GM21529 (cell line): ENCODE data around the gene MINDY4.

Source experiments
- ATAC-seq: cut with Tn5 transposase; IDR thresholded peaks from one replicate; pipeline ENCODE4 v1.9.1; 2021; ENCODE audit not compliant: unreplicated experiment

MINDY4 gene

DNA sequence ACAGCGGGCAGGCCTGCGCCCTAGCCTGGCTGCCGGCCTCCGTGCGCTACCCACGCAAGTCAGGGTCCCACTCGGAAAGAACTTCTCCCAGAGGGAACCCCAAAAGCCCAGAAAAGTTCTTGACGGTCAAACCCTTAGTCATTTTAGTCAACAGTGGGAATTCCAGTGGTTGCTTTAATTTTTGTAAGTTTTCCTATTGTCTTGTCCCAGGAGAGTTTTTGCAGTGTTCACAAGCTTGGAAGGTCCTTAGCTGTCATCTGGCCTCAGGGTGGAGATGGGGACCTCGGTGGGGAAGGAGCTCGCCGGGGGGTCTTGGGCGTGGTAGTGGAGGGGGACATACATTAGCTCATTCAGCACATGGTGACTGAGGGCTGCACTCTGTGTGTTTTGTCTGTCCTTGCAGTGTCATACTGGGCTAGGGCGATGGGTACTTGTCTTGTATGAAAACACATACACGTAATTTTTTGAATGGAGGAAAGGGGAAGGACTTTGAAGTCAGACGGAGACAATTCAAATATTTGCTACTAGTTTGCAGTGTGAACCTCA lies 736 bp downstream of the MINDY4 start:
- peak; percentile 29 for ATAC-seq

DNA sequence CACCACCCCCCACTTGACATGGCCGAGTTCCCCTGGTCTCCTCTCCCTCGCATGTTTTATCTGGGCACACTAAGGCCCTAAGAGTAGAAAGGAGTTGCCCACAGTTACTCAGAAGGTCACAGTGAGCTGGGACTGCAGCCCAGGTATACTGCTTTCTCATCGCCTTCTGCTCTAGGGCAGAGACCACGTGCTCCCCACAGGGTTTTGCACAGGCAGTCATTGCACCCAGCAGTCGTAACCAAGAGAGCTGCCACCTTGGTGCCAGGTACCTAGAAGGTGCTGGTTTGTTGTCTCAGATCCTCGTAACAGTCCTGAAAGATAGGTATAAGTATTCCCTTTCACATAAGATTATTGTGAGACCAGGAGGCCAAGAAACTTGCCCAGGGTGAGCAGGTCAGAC lies 1.8 kb downstream of the MINDY4 start:
- ATAC-seq, result no peak

DNA sequence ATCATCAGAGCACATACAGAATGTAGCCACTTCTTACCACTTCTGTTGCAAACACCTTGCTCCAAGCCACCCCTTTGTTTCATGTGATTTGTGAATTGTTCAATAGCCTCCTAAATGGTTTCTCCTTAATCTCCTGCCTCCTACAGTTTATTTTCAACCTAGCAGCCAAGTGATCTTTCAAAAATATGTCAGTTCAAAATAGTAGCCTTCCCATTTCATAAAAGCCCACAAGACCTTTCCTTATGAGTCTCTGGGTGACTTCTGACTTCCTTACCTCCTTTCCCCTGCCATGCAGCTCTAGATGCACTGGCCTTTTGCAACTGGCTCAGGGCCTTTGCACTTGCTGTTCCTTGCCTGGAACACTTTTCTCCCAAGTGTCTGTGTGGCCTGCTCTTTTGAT lies 4.8 kb downstream of the MINDY4 start:
- no peak for ATAC-seq

DNA sequence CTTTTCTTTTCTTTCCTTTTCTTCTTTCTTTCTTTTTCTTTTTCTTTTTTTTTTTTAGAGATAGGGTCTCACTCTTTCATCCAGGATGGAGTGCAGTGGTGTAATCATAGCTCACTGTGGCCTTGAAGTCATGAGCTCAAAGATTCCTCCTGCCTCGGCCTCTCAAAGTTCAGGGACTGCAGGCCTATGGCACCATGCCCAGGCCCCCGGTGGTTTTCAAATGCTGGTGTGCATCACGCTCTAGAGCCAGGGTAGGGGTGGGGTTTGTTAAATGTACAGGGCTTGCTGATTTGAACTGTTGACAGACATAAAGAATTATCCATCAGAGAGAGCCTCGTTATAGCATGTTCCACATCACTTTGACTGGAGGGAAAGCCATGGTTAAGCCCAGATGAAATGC lies 5.8 kb downstream of the MINDY4 start:
- ATAC-seq, result no peak

DNA sequence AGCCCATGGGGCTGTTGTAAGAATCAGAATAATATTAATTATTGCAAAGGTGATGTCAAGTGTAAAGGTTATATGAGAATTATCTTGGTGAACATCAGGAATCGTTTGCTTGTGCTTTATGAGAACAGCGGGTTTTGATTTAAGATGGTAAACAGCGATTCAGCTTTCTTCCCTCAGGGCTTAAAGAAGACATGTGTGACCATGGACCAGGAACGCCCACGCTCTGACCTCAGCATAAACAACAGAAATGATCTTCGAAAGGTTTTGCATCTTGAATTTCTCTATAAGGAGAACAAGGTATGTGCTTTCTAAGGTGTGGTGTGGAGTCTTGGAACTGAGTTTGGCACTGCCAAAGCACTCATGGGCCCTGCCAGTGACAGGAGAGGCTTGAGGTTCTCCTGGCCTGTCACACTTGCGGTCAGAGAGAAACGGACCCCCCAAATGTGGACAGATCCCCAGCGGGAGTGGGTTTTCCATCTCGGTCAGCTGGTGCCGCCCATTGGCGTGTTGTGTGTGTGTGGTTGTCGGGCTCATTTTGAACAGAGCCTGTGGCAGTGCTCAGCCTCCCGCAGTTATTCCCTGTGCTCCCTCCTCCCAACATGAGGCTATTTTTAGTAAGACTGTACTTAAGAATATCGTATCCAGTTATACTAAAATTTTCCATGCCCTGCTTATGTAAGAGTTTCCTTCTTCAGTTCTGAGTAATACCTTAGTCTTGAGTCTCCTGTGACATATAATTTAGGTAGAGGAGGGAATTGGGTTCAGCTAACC lies 7.2 kb downstream of the MINDY4 start:
- ATAC-seq, result no peak

DNA sequence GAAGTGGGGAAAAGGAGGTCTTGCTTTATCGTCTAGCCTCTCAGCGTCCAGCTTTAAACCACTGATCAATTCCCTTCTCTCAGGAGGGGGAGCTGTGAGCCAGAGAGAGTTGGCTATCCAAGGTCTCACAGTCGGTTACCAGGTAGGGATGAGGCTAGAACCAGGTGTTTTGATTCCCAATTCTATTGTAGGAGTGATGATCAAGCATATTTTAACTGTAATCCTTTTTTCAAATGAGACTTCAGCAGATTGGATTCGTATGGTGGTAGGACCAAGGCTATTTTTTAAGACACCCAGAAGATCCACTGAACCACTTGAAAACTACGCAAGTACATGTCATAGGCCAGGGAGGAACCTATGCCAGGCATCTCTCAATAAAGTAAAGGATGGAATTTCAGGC lies 8.4 kb downstream of the MINDY4 start:
- ATAC-seq, result no peak

DNA sequence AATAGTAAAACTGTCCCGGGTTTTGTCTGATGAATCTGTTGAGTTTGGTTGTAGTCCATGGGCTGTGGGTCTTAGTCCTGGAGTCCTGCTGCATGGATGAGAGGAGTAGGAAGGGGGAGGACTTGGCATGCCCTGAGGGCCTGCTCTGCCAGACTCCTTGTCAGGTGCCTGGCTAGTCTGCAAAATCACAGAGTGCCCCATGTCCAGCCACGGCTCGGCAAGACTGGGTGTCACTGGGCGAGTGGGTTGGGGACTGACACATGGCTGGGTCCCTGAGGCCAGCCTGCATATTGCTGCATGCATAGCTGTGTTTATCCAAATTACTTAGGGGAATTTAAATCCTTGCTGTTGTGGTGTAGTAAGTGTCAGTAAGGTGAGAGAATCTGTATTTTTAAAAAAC lies 9.7 kb downstream of the MINDY4 start:
- ATAC-seq, result no peak

DNA sequence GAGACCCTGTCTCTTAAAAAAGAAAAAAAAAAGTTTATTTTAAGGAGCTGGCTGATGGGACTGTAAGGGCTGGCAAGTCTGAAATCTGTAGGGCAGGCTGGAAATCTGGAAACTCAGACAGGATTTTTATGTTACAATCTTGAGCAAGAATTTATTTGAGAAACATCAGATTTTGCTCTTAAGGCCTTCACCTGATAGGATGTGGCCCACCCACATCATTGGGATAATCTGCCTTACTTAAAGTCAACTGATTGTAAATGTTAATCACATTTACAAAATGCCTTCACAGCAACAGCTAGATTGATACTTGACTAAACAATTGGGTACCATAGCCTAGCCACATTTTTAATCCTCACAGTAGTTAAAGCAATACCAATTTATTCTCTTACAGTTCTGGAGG lies 11.5 kb downstream of the MINDY4 start:
- no peak for ATAC-seq

DNA sequence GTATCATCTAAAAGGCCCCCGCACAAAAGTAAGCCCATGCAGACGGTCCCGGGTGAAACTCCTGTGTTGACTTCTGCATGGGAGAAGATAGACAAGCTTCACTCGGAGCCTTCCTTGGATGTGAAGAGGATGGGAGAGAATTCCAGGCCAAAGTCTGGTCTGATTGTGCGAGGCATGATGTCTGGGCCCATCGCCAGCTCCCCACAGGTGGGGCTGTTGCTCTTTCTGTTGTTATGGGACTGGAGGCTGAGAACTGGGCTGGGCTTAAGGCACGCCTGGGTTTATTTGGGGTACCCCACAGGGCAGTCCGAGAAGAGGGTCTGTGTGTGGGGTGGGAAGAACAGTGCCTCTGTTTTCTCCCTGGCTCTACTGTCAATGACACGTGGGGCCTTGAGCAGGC lies 14.6 kb downstream of the MINDY4 start:
- ATAC-seq, result no peak

DNA sequence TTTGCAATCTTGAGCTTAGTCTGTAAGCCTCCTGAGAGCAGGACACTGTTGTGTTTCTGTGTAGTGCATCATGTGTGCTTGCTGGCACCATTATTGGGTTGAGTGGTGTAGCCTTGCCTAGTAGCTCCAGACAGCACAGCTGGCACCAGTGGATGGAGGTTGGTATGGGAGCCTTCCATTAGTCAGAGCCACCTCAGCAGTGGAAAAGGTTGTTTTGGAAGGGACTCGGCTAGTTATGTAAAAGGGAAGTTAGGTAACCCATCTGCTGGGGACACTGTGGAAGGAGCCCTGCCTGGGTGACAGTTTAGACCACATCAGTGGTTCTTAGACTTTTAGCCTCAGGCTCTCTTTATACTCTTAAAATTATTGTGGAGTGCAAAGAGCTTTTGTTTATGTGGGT lies 16.3 kb downstream of the MINDY4 start:
- ATAC-seq, result no peak

DNA sequence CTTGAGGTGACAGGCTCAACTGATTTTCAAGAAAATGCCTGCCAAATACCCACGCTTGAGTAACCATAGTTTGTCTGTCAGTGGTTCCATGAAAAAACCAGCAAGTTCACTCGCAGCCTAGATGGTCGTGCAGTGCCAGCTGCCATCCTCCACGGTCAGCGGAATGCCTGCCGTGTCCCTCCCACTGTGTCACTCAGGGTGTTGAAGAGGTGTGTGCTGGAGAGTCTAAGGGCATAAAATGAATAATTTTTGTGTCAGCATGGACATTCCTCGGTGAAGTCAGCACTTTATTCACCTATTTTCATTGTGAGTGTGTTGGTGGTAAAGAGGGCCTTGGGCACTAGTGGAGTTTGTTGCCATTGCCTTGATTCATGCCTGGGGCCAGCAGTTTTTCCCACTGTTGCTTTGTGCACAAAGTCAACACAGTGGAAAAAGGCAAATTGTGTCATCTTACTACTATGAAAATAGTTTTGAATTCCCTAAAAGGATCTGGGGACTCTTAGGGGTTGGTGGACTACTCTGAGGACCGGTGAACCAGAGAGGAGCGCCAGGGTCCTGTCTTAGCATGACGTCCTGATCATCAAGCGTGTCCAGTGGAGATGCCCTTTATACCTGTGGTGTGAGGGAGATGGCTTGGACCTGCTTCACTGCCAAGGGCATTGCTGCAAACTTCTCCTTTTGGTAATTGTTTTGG lies 17.6 kb downstream of the MINDY4 start:
- ATAC-seq, result no peak

DNA sequence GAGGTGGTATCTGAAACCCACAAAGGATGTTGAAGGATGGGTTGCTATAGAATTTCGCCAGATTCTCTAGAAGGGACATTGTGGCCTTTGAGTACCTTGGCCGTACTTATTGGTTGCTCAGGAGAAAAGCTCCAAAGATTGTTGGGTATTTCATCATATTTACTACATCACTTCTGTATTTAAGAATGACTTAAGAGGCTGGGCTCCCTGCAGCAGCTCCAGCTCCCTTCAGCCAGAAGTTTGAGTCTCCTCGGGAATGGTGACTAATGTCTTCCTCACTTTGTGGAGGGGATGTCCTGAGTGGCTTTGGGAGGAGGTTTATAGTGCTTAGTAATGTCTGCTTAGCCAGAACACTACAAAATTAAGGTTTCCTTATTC lies 18.1 kb downstream of the MINDY4 start:
- ATAC-seq, result no peak

DNA sequence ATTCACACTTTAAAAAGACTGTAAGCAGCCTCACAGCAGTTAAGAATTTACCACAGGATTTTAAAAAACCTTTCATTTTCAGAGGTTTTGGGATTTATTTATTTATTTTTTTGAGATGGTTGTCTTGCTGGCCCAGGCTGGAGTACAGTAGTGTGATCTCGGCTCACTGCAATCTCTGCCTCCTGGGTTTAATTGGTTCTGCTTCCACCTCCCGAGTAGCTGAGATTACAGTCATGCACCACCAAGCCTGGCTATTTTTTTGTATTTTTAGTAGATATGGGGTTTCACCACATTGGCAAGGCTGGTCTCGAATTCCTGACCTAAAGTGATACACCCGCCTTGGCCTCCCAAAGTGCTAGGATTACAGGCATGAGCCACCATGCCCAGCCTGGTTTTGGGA lies 19.1 kb downstream of the MINDY4 start:
- no peak for ATAC-seq

DNA sequence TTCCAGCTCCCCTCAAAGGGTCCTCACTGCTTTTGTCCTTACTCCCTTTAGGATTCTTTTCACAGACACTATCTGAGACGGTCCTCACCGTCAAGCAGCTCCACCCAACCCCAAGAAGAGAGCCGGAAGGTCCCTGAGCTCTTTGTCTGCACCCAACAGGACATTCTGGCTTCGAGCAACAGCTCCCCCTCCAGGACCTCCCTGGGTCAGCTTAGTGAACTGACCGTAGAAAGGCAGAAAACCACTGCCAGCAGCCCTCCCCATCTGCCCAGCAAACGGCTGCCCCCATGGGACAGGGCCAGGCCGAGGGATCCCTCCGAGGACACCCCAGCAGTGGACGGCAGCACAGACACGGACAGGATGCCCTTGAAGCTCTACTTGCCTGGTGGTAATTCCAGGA lies 19.9 kb downstream of the MINDY4 start:
- ATAC-seq, result no peak

DNA sequence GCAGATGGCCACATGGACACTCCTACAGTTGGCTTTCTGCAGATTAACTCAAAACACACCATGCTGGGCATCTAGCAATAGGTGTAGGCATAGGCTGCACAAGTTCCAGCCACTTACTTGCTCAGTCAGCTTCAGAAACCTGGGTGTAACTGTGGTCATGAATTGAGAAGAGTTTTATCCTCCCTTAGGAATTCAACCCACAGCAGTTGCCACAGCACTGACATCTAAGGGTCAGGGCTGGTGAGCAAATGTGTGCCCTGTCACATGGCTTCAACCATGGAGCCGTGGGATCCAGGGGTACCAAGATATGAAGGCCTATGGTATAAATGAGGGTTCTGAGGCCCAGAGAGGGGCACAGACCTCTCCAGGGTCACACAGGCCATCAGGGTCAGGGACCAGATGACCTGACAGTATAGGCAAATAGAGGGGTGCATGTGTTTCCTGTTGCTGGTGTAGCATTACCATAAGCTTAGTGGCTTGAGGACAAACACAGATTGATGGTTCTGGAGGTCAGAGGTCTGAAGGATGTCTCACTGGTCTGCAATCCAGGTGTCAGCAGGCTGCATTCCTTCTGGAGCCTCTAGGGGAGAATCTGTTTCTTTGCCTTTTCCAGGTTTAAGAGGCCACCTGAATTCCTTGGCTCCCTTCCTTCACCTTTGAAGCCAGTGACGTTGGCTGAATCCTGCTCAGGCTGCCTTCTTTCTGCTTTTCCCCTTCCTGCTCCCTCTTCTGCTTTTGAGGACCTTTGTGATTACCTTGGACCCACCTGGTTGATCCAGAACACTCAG lies 24.1 kb downstream of the MINDY4 start:
- ATAC-seq, result no peak

DNA sequence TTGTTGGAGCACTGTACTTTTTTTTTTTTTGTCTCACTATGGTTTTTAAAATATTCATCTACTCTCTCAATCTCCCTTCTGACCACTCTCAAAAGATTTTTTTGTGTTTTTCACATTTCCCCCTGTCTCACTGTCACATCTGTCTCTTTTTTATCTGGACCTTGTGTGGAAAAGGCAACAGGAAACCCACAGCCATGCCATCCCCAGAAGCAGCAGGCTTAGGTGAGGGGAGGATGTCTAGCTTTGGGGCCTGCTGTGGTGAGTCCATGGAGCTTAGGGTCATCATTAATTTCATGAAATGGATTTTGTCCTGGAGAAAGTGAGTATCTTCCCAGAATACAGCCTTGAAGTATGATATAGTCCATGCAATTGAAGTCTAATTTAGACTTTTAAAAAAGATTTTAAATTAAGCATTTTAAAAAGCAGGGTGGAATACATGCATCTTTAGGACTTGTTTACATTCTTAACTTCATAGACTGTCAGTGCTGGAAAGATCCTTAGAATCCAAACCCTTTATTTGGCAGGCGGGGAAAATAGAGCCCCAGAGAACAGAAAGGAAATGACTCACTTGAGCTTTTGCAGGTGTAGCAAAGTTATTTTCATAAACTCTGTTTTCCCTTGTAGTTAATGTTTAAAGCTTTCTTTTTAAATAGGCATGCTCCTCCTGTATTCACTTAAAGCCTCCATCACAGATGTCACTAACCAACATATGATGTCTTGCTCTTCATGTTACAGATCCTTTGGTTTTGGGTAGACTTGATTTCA lies 25.1 kb downstream of the MINDY4 start:
- no peak for ATAC-seq

DNA sequence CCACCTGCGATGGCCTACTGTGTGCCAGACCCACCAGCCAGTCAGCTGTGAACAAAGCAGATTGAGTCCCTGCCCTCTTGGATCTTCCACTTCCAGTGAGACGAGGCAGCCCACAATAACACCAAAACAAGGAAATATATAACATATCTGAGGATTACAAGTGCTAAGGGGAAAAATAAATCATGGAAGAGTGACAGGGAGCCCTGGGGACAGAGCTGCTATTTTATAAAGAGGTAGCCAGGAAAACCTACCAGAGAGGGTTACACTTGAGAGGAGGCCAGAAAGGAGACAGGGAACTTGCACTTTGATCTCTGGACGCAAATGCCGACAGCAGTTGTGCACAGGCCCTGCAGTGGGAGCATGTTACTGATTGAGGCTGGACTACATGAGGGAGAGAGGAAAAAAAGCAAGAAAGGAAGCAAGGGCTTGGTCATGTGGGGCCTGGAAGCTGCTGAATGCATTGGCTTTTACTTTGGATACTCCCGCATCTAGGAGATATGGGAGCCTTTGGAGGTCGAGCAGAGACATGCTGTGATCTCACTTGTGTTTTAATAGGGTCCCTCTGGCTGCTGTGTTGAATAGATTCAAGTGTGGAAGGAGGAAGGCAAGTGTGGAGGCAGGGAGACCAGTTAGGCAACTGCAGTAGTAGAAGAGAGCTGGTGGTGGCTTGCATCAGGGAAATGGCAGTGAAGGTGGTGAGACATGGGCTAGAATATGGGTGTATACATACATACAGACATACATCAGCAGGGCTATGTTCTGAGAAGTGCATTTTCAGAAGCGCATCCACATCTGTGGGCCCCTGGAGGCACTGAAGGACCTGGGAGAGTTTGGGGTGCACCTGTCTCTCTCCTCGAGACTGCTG lies 26.2 kb downstream of the MINDY4 start:
- no peak for ATAC-seq

DNA sequence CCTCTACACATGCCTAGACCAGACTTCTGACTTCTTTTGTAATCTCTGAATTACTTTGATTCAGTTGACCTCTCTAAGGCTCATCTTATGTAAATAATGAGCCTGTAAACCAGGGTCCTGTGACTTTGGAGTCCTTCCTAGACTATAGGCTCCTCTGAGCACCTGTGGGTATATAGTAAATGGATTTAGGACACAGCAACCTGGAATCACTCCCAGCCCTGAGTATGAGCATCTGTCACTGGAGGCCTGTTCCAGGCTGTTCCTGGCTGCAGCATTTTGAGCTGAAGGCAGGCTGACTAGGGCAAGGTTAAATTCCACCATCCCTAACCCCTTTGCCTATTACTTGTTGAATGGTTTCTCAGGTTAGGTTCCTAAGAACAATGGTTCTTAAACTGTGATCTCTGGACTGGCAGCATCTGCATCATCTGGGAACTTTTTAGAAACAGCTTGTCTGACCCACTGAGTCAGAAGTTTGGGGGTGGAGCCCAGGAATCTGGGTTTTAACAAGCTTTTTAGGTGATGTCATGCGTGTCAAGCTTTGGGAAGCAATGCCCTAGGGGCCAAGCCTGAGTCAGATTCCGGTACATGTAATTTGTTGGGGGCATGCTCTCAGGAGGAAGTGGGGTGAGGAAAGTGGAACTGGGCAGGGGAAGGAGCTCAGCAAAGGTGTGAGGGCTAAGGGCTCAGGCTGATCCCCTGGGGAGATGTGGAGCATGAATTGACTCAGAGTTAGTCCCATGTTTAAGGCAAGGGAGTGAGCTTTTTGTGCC lies 28.2 kb downstream of the MINDY4 start:
- peak; percentile 74 for ATAC-seq

DNA sequence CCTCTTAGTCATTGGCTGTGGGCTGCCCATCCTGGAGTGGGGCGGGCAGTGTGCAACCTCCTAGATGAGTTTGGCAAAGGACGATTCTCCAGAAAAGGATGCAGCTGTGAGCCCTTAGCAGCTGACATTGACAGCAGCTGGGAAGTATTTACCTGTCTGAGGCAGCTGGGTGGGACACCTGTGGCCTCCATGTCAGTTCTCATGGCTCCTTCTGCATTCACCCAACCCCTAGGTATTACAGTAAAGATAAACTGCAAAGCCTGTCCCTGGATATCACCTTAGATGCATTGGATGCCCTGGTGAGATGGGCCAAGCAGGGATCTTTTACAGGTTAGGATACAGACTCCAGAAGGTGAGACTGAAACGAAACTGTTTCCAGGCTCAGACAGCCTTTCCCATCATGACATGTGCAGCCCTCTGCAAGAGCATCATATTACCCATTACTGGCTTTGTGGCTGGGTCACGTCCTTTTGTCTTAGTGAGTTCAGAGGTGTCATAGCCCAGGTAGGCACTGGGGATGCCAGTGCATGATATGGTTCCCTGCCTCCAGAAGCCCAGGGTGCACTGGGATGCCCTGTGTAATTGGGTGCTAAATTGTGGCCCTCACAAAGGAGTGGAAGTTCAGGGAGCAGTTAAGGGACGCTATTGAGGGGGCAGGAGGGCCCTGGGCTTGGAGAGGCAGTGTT lies 28.9 kb downstream of the MINDY4 start:
- ATAC-seq, result no peak
